Measurements from ENCODE around the gene IL16.

IL16 gene

GRCh38 chr15:81211376-81211775 lies 14.7 kb downstream of the IL16 start:
- FAIRE-seq, result no peak

GRCh38 chr15:81213982-81214381 lies 17.3 kb downstream of the IL16 start:
- no peak for FAIRE-seq

GRCh38 chr15:81215531-81215930 lies 18.9 kb downstream of the IL16 start:
- no peak for FAIRE-seq

- no peak for FAIRE-seq
Observed at GRCh38 chr15:81215983-81216382, 19.3 kb downstream of the IL16 start.

- FAIRE-seq, result no peak
Observed at GRCh38 chr15:81216422-81216821, 19.7 kb downstream of the IL16 start.

- FAIRE-seq, result no peak
Observed at GRCh38 chr15:81221449-81221848, 24.8 kb downstream of the IL16 start.

- FAIRE-seq, result no peak
Observed at GRCh38 chr15:81222007-81222406, 25.3 kb downstream of the IL16 start.

- no peak for FAIRE-seq
Observed at GRCh38 chr15:81223346-81223971, 26.8 kb downstream of the IL16 start.

GRCh38 chr15:81224232-81224631 lies 27.6 kb downstream of the IL16 start:
- no peak for FAIRE-seq

- no peak for FAIRE-seq
Observed at GRCh38 chr15:81225161-81225671, 28.5 kb downstream of the IL16 start.

- FAIRE-seq, result no peak
Observed at GRCh38 chr15:81227716-81228115, 31.0 kb downstream of the IL16 start.

- no peak for FAIRE-seq
Observed at GRCh38 chr15:81229586-81229985, 32.9 kb downstream of the IL16 start.

GRCh38 chr15:81235276-81236123 lies 38.8 kb downstream of the IL16 start:
- no peak for FAIRE-seq

- no peak for FAIRE-seq
Observed at GRCh38 chr15:81239190-81239589, 42.5 kb downstream of the IL16 start.

- FAIRE-seq, result no peak
Observed at GRCh38 chr15:81242778-81243177, 46.1 kb downstream of the IL16 start.

- FAIRE-seq, result no peak
Observed at GRCh38 chr15:81244306-81244705, 47.6 kb downstream of the IL16 start.

- FAIRE-seq, result no peak
Observed at GRCh38 chr15:81253846-81254245, 57.2 kb downstream of the IL16 start.

GRCh38 chr15:81254277-81254915 lies 57.7 kb downstream of the IL16 start:
- FAIRE-seq, result no peak

- no peak for FAIRE-seq
Observed at GRCh38 chr15:81254916-81255290, 58.2 kb downstream of the IL16 start.

- FAIRE-seq, result no peak
Observed at GRCh38 chr15:81255315-81255957, 58.8 kb downstream of the IL16 start.

- FAIRE-seq, result no peak
Observed at GRCh38 chr15:81255958-81256320, 59.3 kb downstream of the IL16 start.

- FAIRE-seq, result no peak
Observed at GRCh38 chr15:81256916-81257315, 60.2 kb downstream of the IL16 start.

- FAIRE-seq, result no peak
Observed at GRCh38 chr15:81257435-81257834, 60.8 kb downstream of the IL16 start.

All from TTC549 (cell line).